HG02943 (cell line): Measurements from ENCODE around the gene HPS6.
"Not testable (repeated sequence)": the region's sequence is repeated elsewhere in the genome, so short reads cannot be mapped to it uniquely, and the experiment has no call there.

Source experiments
- ATAC-seq: cut with Tn5 transposase; IDR thresholded peaks from one replicate; pipeline ENCODE4 v1.9.1; 2021; ENCODE audit warnings: mild to moderate bottlenecking, low read depth, moderate library complexity; ENCODE audit not compliant: unreplicated experiment

Gene HPS6

GRCh38 chr10:102064868-102065560, at the start of gene HPS6:
HPS6 (plus strand) TSS chr10:102065349; CDS start chr10:102065475, 126 bp downstream.
- peak; percentile 95 for ATAC-seq

DNA sequence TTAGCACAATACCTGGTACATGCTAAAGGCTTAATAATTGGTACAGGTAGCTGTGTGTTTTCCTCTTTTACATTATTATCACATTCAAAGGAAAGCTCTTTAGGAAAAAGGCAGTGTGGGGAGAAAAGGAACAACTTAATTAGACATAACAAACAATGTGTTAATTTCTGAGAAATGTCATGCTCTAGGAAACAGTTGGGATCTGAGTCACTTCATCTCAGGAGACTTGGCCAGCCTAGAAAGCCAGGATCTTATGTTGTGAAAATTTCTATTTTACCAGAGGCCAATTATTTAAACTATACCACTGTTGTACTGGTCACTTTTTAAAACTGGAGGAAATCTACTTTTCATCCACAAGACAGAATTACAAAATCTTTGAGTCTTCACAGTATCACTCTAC, 48.7 kb upstream of the HPS6 start:
- ATAC-seq = no peak

DNA sequence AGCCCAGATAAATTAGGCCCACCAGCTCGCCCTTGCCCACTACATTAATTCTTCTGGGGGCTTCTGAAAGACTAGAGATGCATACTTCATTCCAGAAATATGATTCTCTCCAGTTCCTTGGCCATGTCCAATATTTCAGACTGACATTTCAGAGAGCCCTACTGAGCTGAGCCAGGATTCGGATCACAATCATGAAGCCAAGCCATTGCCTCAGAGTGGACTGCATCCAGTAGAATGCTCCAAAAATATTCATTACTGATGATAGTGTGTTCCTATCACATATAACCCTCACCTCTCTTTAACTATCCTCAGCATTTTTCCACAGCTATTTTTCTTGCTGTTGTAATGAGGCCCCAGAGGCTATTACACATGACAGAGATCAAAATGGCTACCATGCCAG, 47.9 kb upstream of the HPS6 start:
- ATAC-seq = no peak

GRCh38 chr10:102020938-102021337, 44.2 kb upstream of the HPS6 start:
- no peak for ATAC-seq

DNA sequence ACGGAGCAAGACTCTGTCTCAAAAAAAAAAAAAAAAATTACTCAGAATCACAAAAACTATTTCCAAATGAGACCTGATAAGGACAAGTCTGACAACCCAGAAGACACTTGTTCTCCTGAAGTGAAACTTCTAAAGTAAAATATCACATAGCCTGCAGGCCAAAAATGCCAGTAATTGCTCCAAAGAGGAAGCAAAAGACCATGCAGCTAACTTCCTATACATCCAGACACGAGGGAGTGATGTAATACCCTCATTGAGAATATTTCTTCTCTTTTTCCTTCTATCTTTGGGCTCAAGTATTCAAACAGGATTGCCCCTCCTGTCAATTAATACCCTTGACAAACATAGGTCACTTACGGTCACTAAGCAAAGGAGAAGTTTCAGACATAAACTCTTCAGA, 40.4 kb upstream of the HPS6 start:
- no peak for ATAC-seq

DNA sequence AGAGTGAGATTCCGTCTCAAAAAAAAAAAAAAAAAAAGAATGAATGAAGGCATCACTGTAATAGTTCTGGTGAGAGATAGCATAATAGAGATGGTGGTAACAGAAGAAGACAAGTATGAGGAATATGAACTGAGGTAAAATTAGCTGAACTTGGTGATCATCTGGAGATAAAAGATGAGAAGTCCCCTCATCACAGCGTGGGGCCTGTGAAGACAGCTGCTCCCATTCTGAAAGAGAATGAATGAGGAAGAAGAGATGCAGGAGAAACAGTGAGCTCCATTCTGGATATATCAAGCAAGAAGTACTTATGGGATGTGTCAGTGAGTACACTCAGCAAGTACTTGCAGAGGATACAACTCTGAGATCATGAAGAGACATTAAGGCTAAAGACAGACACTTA, 37.9 kb upstream of the HPS6 start:
- ATAC-seq = no peak

- no peak for ATAC-seq
These were observed 31.4 kb upstream of the HPS6 start for GRCh38 chr10:102033787-102034186.

- not testable (repeated sequence) for ATAC-seq
These were observed 29.3 kb upstream of the HPS6 start for GRCh38 chr10:102035807-102036206.

DNA sequence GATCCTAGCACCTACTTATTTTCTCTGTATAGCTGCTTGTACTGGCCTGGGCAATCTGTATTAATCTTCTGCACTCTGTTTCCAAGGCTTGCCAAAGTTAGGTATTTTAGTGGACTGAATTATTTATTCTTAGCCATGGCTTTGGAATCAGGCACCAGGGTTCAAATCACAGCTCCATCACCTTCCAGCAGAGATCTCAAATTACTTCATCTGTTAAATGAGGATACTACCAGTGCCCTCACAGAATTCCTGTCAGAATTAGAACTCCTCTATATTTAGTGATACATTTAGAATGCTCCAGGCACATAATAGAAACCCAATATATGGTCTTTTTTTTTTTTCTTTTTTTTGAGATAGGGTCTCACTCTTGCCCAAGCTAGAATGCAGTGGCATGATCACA, 26.7 kb upstream of the HPS6 start:
- ATAC-seq = no peak

DNA sequence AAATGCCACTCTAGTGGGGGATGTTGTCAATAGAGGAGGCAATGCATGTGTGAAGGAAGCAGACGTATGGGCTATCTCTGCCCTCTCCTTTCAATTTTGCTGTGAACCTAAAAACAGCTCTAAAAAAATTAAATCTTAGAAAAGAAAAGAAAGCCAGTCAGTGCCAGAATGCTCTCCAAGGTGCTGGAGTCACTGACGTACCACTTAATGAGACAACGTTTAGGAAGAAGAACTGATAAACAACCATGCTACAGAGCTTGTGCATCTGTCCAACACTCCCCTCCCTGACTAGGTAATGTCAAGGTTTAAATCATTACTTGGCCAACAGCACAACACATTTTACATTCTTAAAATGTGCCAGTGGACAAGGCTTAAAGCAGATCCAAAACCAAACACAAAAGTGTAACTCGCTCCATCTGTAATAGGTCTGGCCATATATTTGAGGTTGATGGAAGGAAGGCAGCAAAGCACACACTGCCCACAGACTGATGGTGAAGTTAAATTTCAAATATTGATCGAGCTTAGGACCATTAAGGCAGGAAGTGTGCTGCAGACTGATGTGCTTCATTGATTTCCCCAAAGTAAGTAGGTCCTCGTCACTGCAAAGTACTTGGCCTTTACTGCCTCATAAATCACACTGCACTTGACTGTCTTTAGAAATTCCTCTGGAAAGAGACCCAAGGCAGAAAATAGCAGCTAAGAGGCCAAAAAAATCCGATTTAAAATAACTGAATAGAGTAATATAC, 24.7 kb upstream of the HPS6 start:
- no peak for ATAC-seq

DNA sequence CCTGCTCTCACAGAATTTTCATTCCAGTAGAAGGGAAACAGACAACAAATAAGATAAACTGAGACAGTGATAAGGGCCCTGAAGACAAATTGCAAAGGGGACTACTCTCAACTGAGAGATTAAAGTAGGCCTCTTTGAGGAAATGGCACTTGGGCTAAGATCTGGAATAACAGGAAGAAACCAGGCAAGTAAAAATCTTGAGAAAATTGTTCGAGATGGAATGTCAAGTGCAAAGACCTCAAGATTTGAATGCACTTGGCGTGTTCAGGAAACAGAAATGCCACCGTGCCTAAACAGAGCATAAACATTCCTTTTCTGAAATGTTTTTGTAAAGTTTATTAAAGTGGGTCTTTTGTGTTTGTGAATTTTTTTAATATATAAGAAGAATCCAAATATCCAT, 19.9 kb upstream of the HPS6 start:
- ATAC-seq = no peak

DNA sequence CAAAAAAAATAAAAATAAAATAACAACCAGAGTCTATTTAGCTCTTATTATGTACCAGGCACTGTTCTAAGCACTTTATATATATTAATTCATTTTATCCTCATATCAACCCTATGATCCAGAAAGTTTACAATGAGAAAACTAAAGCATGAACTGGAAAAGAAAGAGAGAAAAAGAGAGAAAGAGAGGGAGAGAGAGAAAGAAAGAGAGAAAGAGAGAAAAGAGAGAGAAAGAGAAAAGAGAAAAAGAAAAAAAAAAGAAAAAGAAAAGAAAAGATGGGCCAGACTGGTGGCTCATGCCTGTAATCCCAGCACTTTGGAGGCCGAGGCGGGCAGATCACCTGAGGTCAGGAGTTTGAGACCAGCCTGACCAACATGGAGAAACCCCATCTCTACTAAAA, 19.1 kb upstream of the HPS6 start:
- ATAC-seq = no peak

- ATAC-seq = not testable (repeated sequence)
These were observed 10.1 kb upstream of the HPS6 start for GRCh38 chr10:102054881-102055646.

- peak; percentile 90 for ATAC-seq
These were observed 9.3 kb upstream of the HPS6 start, which contains the start of gene ARMH3 for GRCh38 chr10:102055647-102056419. ARMH3 (minus strand) TSS chr10:102056173; CDS start chr10:102040114, 16,059 bp downstream.

- no peak for ATAC-seq
These were observed 5.2 kb upstream of the HPS6 start for GRCh38 chr10:102059987-102060386.

DNA sequence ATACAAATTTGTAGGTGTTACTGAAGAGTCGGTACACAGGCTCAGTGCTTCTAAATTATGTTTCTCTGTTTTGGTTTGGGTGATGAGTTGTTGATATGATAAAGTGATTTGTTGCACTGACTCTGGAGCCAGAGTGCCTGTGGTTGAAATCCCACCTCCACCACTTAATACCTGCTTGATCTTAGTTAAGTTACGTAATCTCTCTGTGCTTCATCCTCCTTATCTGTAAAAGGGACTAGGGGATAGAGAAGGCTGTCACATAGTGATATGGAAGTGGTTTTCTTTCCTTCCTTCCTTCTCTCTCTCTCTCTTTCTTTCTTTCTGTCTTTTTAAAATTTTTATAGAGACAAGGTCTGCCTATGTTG, 664 bp upstream of the HPS6 start:
- no peak for ATAC-seq

DNA sequence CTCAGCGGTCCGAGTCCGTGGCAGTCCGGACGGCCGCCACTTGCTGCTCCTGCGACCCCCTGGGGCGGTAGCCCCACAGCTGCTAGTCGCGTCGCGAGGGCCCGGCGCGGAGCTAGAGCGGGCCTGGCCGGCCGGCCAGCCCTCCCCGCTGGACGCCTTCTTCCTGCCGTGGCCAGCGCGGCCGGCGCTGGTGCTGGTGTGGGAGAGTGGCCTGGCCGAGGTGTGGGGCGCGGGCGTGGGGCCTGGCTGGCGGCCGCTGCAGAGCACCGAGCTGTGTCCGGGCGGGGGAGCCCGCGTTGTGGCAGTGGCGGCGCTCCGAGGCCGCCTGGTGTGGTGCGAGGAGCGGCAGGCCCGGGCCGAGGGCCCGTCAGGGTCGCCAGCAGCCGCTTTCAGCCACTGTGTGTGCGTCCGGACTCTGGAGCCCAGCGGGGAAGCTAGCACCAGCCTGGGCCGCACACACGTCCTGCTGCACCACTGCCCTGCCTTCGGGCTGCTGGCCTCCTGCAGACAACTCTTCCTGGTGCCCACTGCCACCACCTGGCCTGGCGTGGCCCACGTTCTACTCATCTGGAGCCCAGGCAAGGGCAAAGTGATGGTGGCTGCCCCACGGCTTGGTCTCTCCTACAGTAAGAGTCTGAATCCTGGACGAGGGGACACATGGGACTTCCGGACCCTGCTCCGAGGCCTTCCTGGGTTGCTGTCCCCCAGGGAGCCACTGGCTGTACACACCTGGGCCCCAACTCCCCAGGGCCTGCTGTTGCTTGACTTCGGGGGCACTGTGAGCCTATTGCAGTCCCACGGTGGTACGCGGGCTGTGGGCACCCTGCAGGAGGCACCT, 631 bp downstream of the HPS6 start:
- ATAC-seq = peak; percentile 27

GRCh38 chr10:102066399-102067088, 1.4 kb downstream of the HPS6 start:
- ATAC-seq = no peak
